Activated CD4-positive, CD25-positive, alpha-beta regulatory T cell treated with anti-CD3 and anti-CD28 coated beads, Interleukin-2, amount 50 U/mL, for 16 hours (primary cell): ENCODE measurements around the gene RHBDD3.

Experiments
- DNase-seq: peaks from one replicate; pipeline ENCODE4 v3.0.0-alpha.2; 2020; ENCODE audit warnings: low read depth, low spot score

Gene RHBDD3

DNA sequence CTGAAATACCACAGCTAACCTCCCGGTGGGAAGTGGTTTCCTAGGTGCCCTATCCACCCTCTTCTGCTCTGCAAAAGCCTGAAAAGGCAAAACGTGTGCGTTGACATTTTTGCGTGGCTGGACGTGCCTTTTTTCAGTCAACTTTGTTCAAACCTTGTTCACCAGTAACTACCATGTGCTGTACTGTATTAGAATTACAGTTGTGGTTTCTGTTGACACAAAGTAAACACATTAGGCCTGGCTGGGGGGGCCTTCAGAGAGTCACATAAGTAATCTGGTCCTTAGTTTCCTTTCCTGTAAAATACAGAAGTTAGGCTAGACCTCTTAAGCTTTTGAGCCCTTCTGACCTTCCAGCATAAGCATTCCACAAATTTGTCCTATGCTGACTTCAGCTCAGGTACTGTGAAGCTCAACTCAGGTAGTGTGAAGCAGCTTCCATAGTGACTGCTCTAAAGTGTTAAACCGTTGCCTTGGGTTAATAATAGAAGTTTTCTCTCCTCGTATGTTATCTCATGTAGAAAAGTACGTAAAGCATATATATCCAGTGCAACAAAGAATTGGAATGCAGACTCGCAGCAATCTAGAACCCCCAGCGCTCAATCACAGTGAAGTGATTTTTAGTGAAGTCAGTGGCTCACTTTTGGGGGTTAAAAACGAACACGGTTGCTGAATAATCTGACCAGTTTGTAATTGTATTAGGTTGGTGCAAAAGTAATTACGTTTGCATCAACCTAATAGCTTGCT lies 2.1 kb upstream of the RHBDD3 start:
- DNase-seq = no peak

DNA sequence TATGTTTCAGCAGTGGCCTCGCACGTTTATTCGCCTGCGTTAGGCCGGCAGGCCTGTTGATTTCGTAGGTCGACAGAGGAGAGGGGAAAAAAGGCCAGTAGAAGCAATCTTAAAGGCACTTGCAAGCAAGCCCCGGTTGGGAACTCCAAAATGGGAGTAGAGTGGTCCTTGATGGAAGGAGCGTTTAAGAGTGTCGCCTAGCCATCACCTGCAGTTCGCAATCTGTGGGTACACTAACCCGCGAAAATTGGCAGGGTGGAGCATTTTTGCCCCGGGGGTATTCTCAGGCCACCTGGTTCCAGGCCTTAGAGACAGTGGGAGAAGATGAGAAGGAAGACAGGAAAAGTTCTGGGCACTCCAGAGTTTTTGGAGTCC lies 1.4 kb upstream of the RHBDD3 start:
- DNase-seq = no peak

DNA sequence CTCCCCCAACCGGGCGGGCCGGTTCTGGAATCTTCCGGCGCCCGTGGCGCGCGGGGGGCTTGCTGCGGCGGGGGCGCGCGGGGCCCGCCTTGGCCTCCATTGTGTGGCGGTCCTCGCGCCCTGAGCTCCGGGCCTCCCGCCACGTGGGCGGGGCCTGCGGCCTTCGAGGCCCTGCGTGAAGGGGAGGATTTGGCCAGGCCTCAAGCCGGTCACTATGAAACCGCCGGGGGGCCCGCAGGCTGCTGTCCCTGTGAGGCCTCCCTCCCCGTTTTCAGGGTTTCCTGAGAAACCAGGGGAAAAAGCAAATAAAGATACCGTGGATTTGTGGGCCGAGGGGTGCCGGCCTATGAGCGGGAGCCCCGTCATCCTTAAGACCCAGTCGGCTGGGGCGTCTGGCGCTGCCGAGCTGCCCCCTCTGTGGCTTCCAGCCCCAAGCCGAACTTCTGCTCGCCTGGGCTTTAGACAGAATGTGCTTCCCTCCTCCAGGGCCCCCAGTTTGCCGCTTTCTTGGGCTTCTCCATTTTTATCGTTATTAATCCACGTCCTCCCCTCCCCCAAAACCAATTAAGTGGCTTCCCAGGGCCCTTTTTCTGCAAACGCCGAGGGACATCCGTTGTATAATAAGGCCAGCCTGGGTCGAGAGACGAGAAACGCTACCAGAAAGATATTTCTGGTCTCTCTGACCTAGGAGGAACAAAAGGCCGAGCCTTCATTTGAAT lies 889 bp upstream of the RHBDD3 start:
- DNase-seq = no peak

DNA sequence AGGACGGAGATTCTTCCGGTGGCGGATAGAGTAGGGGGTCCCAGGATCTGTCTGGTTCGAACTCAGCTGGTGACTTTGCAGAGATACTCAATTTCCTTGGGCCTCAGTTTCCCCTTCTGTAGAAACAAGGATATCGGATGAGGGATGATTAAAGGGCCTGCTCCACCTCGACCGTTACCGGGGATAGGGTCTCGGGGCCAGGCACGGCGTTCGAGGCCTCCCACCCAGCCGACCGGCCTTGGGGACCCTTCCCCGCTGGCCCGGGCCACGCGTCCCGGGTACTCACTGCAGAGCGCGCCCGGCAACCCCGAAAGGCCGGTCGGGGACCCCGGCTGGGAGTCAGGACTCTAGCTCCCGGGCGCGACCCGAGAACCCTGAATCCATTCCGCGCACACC lies 321 bp downstream of the RHBDD3 start:
- no peak for DNase-seq

DNA sequence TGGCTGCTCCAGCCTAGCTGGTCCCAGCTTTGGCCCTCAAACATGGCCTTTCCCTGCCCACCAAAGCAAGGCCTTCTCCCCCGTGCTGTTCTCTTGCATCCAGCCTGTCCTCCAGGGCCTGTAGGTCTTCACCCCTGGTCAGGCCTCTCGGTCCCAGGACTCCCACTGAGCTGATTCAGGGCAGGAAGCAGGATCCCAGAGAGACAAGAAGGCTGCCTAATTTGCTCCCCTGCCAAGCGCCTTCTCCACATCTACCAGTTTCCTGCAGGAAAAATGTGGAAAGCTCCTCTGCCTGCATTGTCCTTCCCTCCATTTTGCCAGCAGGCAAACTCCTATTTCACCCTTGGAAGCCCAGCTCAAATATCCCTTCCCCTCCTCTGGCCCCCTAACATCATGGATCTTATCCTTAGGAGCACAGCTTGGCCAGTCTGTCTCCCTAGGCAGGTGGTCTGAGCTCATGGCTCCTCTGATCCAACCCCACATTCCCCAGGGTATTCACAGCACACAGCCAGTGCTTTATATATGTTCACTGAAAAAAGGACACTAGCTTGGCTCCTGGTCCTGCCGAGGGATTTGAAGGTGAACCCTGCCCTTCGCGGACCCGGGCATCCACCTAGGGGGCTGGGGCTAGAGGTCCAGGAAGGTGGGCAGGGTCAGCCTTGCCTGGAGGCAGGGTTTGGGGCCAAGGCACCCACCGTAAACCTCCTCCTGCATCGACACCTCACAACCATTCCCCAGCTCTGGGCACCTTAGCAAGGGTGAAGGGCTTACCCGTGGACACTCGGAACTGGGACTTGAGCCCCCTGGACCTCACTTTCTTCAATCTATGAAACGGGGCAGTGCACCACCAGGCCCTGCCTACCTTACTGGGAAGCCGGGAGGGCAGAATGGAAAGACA lies 968 bp downstream of the RHBDD3 start:
- DNase-seq = no peak

DNA sequence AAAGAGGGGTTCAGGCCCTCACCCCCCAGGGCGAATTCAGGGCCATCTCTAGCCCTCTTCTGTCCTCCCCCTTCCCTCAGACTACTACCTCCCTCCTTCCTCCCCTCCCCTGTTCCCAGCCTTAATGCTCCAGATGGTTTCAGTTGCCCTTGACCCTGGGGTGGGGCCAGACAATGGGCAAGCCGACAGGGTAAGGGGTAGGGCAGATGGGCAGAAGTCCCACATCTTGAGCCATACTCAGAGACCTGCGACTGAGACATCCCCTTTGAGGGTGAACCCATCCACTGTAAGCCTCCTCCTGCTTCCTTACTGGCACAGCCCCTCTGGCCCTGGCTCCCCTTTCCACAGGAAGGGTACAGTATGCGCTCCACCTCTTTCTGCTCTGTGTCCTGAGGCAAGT lies 1.9 kb downstream of the RHBDD3 start:
- DNase-seq = no peak

DNA sequence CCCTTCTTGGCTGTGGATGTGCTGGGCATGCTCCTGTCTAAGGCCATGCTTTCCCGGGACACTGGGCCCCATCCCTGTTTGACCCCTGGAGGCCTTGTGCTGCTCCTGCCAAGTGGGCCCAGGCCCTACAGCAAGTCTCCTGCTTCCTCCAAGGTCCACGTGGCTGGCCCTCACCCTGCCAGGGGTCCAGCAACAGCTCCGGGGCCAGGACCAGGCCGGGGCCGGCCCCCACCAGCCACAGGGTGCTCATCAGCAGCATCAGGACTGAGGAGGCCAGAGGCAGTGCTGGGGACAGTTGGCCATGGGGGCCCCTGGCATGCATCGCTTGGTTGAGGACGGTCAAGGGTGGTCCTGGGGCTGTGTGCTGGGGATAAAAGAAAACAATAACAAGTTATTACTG lies 2.5 kb downstream of the RHBDD3 start:
- no peak for DNase-seq

DNA sequence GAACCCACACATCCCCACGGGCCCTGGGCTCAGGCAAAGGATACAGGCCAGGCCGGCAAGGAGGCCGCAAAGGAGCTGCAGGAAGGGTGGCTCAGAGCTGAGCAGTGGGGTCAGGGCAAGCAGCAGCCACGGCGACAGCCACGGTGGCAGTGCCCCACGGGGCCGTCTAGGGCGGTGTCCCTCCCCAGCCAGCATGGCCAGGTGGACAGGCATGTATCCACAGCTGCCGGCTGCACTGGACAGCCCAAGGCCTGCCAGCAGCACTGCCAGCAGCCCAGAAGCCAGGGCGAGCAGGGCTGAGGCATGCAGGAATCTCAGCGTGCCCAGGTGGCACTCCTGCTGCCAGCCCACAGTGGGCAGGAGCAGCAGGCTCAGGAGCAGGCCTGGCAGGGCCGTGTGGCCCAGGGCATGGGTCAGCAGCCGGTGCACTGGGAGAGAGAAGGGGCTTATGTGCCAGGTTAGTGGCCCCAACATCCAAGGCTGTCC lies 3.9 kb downstream of the RHBDD3 start:
- no peak for DNase-seq

DNA sequence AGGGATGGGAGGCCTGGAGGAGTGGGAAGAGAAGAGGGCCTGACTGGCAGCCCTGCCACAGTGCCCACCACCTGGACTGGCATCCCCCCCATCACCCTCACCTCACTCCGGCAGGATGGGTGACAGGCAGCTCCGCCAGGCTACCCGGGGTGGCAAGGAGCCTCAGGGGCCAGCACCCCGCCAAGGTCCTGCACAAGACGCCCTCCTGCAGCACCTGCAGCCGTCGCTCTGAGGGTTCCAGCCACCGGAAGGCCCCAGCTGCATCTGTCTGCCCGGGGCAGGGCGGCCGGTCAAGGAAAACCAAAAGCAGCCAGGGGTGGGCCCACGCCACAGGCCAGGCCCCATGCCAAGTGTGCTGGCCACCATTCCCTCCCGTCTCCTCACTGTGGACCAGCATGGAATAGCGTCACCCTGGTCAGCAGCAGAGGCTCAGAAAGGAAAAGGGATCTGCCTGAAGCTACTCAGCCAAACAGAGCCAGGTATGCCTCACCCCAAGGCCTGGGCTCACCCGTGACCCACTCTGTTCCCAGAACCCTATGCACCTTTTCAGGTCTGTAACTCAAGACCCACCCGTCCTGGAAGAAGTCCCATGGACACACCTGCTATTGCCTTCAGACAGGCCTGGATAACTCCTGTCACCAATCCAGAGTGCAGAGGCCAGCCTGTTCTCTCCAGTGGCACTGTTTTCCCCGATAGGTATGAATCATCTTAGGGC lies 7.0 kb downstream of the RHBDD3 start:
- DNase-seq = no peak

DNA sequence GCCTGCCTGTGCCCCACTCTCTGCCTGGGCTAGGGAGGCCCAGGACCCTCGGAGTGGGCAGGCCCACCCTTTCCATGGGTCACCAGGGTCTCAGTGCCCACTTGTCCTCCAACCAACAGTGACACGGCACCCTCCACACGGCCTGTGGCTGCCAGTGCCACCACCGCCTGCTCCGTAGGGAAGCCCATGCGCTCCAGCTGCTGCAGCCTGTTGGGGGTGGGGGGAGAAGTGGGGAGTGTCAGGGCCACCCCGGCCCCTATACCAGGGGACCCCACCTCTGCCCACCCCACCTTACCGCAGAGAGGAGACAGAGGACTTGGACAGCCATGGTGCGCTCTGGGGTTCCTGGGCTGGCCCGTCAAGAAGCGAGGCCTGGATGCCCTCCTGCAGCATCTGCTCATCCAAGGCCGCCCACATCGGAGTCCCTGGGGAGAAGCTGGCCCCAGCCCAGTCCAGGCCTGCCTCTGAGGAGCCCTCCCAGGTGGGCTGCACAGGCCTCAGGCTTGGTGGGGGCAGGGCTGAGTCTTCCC lies 7.7 kb downstream of the RHBDD3 start:
- no peak for DNase-seq

DNA sequence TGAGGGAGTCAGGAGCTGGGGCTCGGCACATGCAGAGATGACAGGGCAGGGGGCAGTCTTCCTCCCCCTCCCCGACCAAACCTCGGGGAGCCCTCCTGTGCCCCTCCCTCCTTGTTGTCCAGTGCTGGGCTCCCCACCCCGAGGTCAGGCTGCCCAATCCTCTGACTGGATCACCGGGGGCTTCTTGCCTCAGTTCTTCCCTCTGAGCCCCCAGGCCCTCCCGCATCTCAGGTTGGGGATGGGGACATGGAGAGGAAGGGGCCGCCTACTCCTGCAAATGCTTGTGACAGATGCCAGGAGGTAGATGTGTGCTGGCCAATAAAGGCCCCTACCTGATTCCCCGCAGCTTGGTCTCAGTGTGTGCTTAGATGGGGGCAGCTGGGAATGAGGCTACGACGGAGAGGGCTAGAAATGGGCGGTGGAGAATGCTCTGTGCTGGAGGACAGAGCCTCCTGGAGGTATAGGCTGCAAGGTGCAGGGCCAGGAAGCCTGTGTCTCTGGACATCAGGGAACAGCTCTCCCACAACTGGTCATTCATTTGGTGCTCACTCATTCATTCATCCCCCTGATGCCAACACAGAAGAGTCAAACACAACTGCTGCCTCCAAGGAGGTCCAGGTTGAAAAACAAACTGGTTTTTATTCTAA lies 8.4 kb downstream of the RHBDD3 start:
- no peak for DNase-seq

DNA sequence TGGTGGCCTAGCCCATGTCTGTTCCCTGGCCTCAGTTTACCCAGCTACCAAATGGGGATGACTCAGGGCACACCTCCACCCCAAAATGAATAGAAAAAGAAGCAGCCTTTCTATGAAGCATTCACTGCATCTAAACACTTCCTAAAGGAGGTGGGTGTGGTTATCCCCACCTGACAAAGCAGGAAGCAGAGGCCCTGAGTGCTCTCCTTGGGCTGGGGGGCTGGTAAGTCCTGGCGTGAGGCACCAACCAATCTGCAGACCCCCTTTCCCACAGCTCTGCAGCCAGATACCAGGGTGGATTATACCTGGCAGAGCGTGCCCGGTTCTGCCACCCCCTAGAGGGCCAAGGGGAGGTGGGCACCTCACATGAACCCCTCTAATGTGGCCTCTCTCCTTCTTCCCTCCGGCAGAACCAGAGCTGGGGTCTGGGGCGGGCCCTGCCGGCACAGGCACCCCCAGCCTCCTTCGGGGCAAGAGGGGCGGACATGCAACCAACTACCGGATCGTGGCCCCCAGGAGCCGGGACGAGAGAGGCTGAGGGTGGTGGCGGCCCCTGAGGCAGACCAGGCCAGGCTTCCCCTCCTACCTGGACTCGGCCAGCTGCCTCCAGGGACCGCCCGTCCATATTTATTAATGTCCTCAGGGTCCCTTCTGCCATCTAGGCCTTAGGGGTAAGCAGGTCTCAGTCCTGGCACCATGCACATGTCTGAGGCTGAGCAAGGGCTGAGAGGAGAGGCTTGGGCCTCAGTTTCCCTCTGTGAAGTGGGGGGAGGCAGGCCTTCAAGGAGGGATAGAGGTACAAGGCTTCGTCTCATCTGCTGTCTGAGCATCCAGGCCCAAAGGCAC lies 9.2 kb downstream of the RHBDD3 start:
- DNase-seq = no peak

DNA sequence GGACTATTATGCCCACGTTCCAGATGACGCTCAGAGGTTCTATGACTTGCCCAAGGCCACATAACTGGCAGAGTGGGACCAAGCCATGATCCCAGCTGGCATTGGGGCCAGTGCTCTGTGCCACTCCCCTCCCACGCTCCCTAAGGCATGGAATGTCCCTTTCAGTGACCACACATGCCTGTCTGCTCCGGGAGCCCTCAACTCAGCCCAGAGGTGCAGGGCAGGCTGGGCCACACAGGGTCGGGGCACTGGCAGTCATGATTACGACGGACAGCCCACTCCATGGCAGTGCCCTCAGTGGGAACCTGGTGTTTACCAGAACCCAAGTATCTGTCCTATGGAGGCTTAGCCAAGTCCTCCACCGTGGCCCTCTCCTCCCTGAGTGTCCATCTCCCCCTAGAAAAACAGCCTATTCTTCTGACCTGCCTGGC lies 10.0 kb downstream of the RHBDD3 start:
- DNase-seq = no peak

DNA sequence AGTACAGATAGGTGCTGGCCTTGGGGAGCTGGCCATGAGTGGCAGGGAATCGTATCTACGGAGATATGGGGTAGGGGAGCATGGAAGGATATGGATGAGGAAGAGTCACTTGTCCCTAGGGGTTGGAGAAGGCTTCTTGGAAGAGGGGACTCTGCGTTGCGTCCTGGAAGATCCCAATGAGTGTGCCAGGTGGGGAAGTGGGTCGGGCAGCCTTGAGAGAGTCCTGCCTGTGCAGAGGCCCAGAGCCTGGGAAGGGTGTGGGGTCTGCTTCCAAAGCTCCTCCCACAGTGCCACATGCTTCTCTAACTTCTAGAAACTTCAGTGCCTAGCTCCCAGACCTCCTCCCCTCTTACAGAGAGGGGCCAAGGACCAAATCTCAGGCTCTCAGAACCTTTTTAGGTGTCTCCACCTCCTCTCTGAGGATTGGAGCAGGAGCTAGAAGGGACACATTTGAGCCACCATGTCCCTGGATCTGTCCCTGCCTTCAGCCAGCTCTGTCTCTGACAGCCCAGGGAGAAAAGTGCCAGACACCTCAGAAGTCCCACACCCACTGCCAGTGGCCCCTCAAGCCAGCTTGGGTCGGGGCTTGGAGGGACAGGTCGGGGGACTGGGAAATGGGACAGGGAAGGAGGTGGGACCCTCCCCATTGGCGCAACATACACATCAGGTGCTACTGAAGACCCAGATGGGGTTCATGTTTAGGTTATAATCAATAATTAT lies 11.0 kb downstream of the RHBDD3 start:
- DNase-seq = no peak

DNA sequence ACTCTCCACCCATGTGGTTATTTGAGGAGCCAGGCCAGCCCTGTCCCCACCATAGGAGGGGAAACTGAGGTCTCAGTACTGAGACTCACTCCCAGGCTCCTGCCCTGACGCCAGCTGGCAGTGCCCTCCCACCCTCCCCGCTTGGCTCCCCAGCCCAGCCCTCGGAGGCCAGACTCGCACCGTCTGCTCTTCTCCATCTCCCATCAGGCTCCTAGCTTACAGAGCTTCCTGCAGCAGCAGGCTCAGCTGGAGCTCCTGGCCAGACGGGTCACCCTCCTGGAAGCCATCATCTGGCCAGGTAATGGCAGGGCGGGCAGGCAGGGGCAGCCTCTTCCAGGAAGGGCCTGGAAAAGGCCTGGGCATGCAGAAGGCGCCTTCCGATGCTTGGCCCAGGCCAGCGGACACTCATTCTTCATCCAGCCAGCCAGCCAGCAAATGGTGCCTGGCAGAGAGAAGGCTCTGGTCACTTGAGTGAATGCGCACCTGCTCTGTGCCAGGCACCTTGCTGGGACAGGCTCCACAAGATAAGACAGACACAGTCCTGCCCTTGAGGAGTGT lies 12.6 kb downstream of the RHBDD3 start:
- no peak for DNase-seq

DNA sequence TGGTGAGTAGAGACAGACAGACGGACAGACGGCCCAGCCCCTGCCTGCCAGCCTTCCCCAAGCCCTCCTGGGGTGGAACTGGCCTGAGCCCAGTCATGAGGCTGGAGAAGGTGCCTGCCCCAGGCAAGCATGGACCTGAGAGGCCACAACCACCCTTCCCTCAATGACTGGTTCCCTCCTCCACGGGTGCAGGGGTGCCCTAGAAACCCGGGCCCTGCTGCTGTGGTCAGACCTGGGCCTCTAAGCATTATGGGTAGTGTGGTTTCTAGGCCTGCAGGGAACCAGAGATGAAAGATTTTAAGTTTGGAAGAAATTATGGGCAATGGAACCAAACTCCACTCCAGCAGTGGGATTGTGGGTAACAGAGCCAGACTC lies 13.5 kb downstream of the RHBDD3 start:
- no peak for DNase-seq

DNA sequence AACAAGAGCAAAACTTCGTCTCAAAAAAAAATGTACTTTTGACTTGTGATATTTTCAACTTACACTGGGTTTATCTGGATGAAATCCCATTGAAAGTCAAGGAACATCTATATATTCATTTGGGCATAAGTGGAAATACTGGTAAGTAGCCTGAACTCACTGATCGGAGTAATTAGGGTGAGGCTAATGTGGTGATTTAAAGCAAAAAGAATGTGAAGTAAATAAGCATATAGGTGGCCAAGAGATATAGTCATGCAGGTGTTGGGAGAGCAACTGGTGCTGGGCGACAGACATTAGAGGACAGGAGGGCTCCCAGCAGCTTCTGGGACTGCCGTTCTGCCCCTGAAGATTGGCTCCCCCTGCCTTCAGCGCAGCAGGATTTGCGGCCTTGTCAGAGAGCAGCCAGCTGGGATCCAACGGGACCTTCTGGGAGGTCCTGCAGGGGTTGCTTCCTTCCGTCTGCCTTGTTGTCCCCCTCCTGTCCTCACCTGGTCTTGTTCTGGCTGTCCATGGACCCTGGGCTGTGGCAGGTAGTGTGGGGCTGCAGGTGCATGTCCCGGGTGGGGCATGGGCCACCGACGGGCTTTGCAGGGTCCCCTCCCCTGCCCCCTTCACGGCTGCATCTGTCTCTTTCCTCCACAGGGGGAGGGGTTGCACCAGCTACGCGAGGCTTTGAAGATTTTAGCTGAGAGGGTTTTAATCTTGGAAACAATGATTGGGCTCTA lies 14.1 kb downstream of the RHBDD3 start:
- DNase-seq = no peak
